CD4-positive, alpha-beta T cell treated with Interleukin-4 for 4 hours (primary cell): ENCODE results near the gene RRP1.
A peak's percentile ranks its signal among the peaks of the same experiment; 100 is the strongest.

Experiments used
- DNase-seq: peaks from one replicate; pipeline ENCODE4 v3.0.0-alpha.2; 2020

The RRP1 gene

GRCh38 chr21:43778469-43779335 is 10.7 kb upstream of the RRP1 start:
- DNase-seq = peak; percentile 17

- DNase-seq = no peak
Measured at GRCh38 chr21:43779660-43780059, 9.7 kb upstream of the RRP1 start.

- DNase-seq = no peak
Measured at GRCh38 chr21:43781846-43782245, 7.5 kb upstream of the RRP1 start.

GRCh38 chr21:43782431-43783097 is 6.8 kb upstream of the RRP1 start:
- DNase-seq = no peak

- DNase-seq = no peak
Measured at GRCh38 chr21:43783098-43783700, 6.2 kb upstream of the RRP1 start.

GRCh38 chr21:43785134-43785533 is 4.2 kb upstream of the RRP1 start:
- DNase-seq = no peak

- no peak for DNase-seq
Measured at GRCh38 chr21:43786300-43786806, 3.0 kb upstream of the RRP1 start.

- DNase-seq = no peak
Measured at GRCh38 chr21:43786807-43787440, 2.5 kb upstream of the RRP1 start.

GRCh38 chr21:43790010-43790524 is 690 bp downstream of the RRP1 start:
- DNase-seq = no peak

GRCh38 chr21:43792406-43792805 is 3.0 kb downstream of the RRP1 start:
- DNase-seq = no peak

GRCh38 chr21:43793243-43793642 is 3.9 kb downstream of the RRP1 start:
- no peak for DNase-seq

GRCh38 chr21:43794311-43794710 is 4.9 kb downstream of the RRP1 start:
- DNase-seq = no peak

GRCh38 chr21:43794857-43795256 is 5.5 kb downstream of the RRP1 start:
- no peak for DNase-seq

- DNase-seq = no peak
Measured at GRCh38 chr21:43797415-43797814, 8.0 kb downstream of the RRP1 start.

GRCh38 chr21:43797925-43798715 is 8.7 kb downstream of the RRP1 start:
- no peak for DNase-seq

GRCh38 chr21:43799301-43799840 is 10.0 kb downstream of the RRP1 start:
- DNase-seq = no peak

GRCh38 chr21:43800124-43800523 is 10.7 kb downstream of the RRP1 start:
- DNase-seq = no peak

- DNase-seq = no peak
Measured at GRCh38 chr21:43800566-43800965, 11.2 kb downstream of the RRP1 start.

GRCh38 chr21:43801006-43801783 is 11.8 kb downstream of the RRP1 start:
- no peak for DNase-seq

GRCh38 chr21:43802713-43803313 is 13.4 kb downstream of the RRP1 start:
- DNase-seq = no peak
